A549 (cell line): Measurements from ENCODE around the gene PRR23E. TPM values are rescaled to one million over a fixed set of nuclear protein-coding genes. Genes with fewer than 3 reads are reported as not detected.

Experiments
- ATAC-seq, 2 experiments: fragments of 200-7000 bp in 1 of 2; fragments of >200 bp in 1 of 2; cut with Nextera tagmentation in 1 of 2; cut with Tn5 transposase in 1 of 2; 3 replicates each; pipeline versions ENCODE4 v1.8.0 to v1.9.1; 2018 to 2020; ENCODE audit warnings: mild to moderate bottlenecking in 1 of 2, moderate library complexity in 1 of 2
- CTCF ChIA-PET: fragments of 300-600 bp; sonication (Branson Sonifier 250); formaldehyde crosslinking; extraction: SDS; loops from one replicate; lab custom pipeline; 2021; ENCODE audit warnings: antibody characterized with exemption, inconsistent platforms; lab: Yijun Ruan, JAX
- POLR2A ChIA-PET: fragments of 350-600 bp; formaldehyde crosslinking; extraction: SDS; loops from one replicate; lab custom pipeline; 2021; ENCODE audit warnings: antibody characterized with exemption, inconsistent platforms; lab: Yijun Ruan, JAX
- DNase-seq, 2 experiments: peaks; one replicate each; pipeline versions ENCODE4 v3.0.0 to v3.0.0-alpha.2; 2011 to 2016; ENCODE audit warnings: low read depth in 1 of 2, low spot score in 1 of 2
- FAIRE-seq: peaks from 2 replicates; lab custom pipeline; 2011; peaks lifted over from hg19 to GRCh38; lab: Jason Lieb, UNC
- H3K27ac ChIP-seq, 2 experiments: fragments of >200 bp; sonication (Bioruptor Twin); formaldehyde crosslinking; 3 replicates each; pipeline ENCODE4 v1.5.1; 2016 to 2017
- H3K4me1 ChIP-seq: fragments of >200 bp; sonication (Bioruptor Twin); formaldehyde crosslinking; 3 replicates; pipeline ENCODE4 v1.6.1; 2016
- H3K4me2 ChIP-seq: fragments of >200 bp; sonication (Bioruptor Twin); formaldehyde crosslinking; 3 replicates; pipeline ENCODE4 v1.6.1; 2016
- H3K4me3 ChIP-seq: fragments of >200 bp; sonication (Bioruptor Twin); formaldehyde crosslinking; 3 replicates; pipeline ENCODE4 v1.5.1; 2016
- H3K9me3 ChIP-seq: fragments of >200 bp; sonication (Bioruptor Twin); formaldehyde crosslinking; 3 replicates; pipeline ENCODE4 v1.6.1; 2016
- BHLHE40 ChIP-seq: IDR thresholded peaks from 2 replicates; pipeline ENCODE4 v1.6.1; 2012; ENCODE audit warnings: low read depth, low read length, inconsistent platforms
- CHD4 ChIP-seq: fragments of 200-600 bp; sonication (generic); IDR thresholded peaks from 2 replicates; pipeline ENCODE4 v1.6.1; 2016; ENCODE audit warnings: antibody characterized with exemption, mild to moderate bottlenecking, borderline replicate concordance
- CTCF ChIP-seq: fragments of >200 bp; sonication (Bioruptor Twin); formaldehyde crosslinking; IDR thresholded peaks from 3 replicates; pipeline ENCODE4 v1.5.1; 2016
- EHF ChIP-seq: fragments of 250-450 bp; sonication (Bioruptor Pico); IDR thresholded peaks from 2 replicates; pipeline ENCODE4 v1.5.0; 2020; ENCODE audit warnings: mild to moderate bottlenecking
- FOSL2 ChIP-seq, 2 experiments: fragments of 450-650 bp in 1 of 2; fragments of >200 bp in 1 of 2; sonication (Bioruptor Twin) in 1 of 2; formaldehyde crosslinking; IDR thresholded peaks; 2 replicates each; pipeline versions ENCODE4 v1.5.0 to v1.6.1; 2016 to 2020; ENCODE audit warnings: mild to moderate bottlenecking in 1 of 2, moderate library complexity in 1 of 2
- GATA3 ChIP-seq: IDR thresholded peaks from 2 replicates; pipeline ENCODE4 v1.6.1; 2012; ENCODE audit warnings: borderline replicate concordance
- HES2 ChIP-seq: fragments of >200 bp; sonication (Bioruptor Twin); formaldehyde crosslinking; IDR thresholded peaks from 2 replicates; pipeline ENCODE4 v1.6.1; 2016
- KDM5A ChIP-seq: fragments of 200-600 bp; sonication (generic); IDR thresholded peaks from 2 replicates; pipeline ENCODE4 v1.6.1; 2016; ENCODE audit warnings: antibody characterized with exemption, mild to moderate bottlenecking
- NR3C1 ChIP-seq: fragments of >200 bp; sonication (Bioruptor Twin); formaldehyde crosslinking; IDR thresholded peaks from 3 replicates; pipeline ENCODE4 v1.6.1; 2017
- PHF8 ChIP-seq: fragments of 200-600 bp; sonication (generic); IDR thresholded peaks from 2 replicates; pipeline ENCODE4 v1.6.1; 2016; ENCODE audit warnings: low read depth, mild to moderate bottlenecking, antibody characterized with exemption, moderate library complexity, borderline replicate concordance
- REST ChIP-seq: fragments of 200-600 bp; sonication (generic); IDR thresholded peaks from 2 replicates; pipeline ENCODE4 v1.6.1; 2016; ENCODE audit warnings: antibody characterized with exemption, mild to moderate bottlenecking, moderate library complexity
- SREBF2 ChIP-seq: fragments of 450-650 bp; IDR thresholded peaks from 2 replicates; pipeline ENCODE4 v1.6.1; 2014; ENCODE audit warnings: mild to moderate bottlenecking, moderate library complexity
- TFCP2L1 ChIP-seq: fragments of 250-450 bp; sonication (Bioruptor Pico); IDR thresholded peaks from 2 replicates; pipeline ENCODE4 v1.5.0; 2021; ENCODE audit warnings: mild to moderate bottlenecking
- ZNF302 ChIP-seq: fragments of 250-450 bp; sonication (Bioruptor Pico); IDR thresholded peaks from 2 replicates; pipeline ENCODE4 v1.9.0; 2021; ENCODE audit warnings: inconsistent platforms, mild to moderate bottlenecking, moderate library complexity
- WGBS: methylation state at CpG from one replicate; pipeline ENCODE4 v1.1.6; 2017; ENCODE audit errors: missing lambda C conversion rate; 5-methylcytosine and 5-hydroxymethylcytosine counted together
- polyA plus RNA-seq, 4 experiments: library from polyadenylated mRNA; depleted of rRNA in 3 of 4; stranded (reverse); fragments of >200 nt; fragmentation: RNase III in 1 of 4; extraction: RNeasy Plus Mini Kit Qiagen cat#74134 plus additional on column Dnase treatment in 1 of 4; gene quantifications; 2 replicates in 3 of 4; 3 replicates in 1 of 4; pipeline ENCODE4 v1.2.3, GENCODE V29; 2011 to 2017
- TF ChIP-seq, protein P1 (sequence below): fragments of >200 bp; sonication (Bioruptor Twin); formaldehyde crosslinking; IDR thresholded peaks from 3 replicates; pipeline ENCODE4 v1.6.1; 2016

PRR23E gene
- polyA plus RNA-seq, 2 of the 4 experiments (the other 2 are of a cell fraction), result not detected

GRCh38 chr3:127143172-127143571 lies 49.8 kb upstream of the PRR23E start (continued):
- TF ChIP-seq REST, result no peak
- TF ChIP-seq NR3C1, result no peak
- TF ChIP-seq SREBF2, result no peak
- TF ChIP-seq EHF (CRISPR knock-in tag), result no peak
- no peak for TF ChIP-seq CHD4
- no peak for TF ChIP-seq TFCP2L1 (CRISPR knock-in tag)
- TF ChIP-seq HES2, result no peak

DNA sequence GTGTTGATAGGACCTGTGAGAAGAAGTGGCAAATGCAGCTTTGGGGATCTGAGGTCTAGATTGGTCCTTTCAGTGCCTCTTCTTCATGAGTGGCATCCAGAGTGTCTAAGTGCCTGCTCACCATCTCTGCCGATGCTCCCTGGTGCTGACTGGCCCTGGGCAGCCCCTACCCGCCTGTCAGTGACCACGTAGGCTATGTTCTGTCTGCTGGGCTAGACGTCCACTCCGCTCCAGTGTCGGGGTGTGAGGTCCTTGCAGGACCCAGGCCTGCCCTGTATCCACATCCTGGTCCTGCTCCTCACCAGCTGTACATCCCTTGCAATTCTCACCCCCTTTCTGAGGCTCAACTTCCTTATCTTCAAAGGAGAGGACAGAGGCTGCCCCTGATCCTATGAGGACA lies 48.3 kb upstream of the PRR23E start:
- POLR2A ChIA-PET, result no interaction called here
- no peak for FAIRE-seq
- no peak for DNase-seq
- H3K27ac ChIP-seq, result no peak overlapping the region
- H3K4me1 ChIP-seq, result no peaks in the 10 kb centered on the region
- WGBS, result 0% methylated on average over 2 of the region's 6 CpGs
- CTCF ChIA-PET, result no interaction called here
- H3K9me3 ChIP-seq, result no peaks in the 10 kb centered on the region
- ATAC-seq, result no peak
- TF ChIP-seq GATA3, result no peak
- TF ChIP-seq ZNF302 (CRISPR knock-in tag), result no peak
- no peak for TF ChIP-seq PHF8
- no peak for TF ChIP-seq FOSL2 (IDR thresholded peaks at IDR 0.05)
- TF ChIP-seq FOSL2 (CRISPR knock-in tag; IDR thresholded peaks at IDR 0.05), result no peak
- no peak for TF ChIP-seq REST
- no peak for TF ChIP-seq KDM5A
- TF ChIP-seq CTCF, result no peak
- TF ChIP-seq BHLHE40, result no peak
- TF ChIP-seq, protein P1, sequence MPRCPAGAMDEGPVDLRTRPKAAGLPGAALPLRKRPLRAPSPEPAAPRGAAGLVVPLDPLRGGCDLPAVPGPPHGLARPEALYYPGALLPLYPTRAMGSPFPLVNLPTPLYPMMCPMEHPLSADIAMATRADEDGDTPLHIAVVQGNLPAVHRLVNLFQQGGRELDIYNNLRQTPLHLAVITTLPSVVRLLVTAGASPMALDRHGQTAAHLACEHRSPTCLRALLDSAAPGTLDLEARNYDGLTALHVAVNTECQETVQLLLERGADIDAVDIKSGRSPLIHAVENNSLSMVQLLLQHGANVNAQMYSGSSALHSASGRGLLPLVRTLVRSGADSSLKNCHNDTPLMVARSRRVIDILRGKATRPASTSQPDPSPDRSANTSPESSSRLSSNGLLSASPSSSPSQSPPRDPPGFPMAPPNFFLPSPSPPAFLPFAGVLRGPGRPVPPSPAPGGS, result no peak
- no peak overlapping the region for H3K4me2 ChIP-seq
- no peak overlapping the region for H3K4me3 ChIP-seq
